ENCODE results near the gene AASS. TPM values are rescaled to one million over a fixed set of nuclear protein-coding genes. Genes with fewer than 3 reads are reported as not detected.

The AASS gene
- total RNA-seq, 4 donors from 2014 or later, result 22.9 to 79.6 (median 36.1) TPM

GRCh38 chr7:122123746-122124145 is 20.3 kb downstream of the AASS start:
- Histone ChIP-seq H3K9me3 (no peaks in the 10 kb centered on the region), H3K27me3 (no peaks in the 10 kb centered on the region), H3K4me1 (no peaks in the 10 kb centered on the region), H3K4me3 (replicated peaks in 1 of 3) (no peak overlapping the region), H3K36me3 (no peaks in the 10 kb centered on the region), H3K27ac (no peak overlapping the region)
- no peak for DNase-seq
- TF ChIP-seq POLR2A (IDR thresholded peaks at IDR 0.05) (no peak), CTCF (IDR thresholded peaks at IDR 0.05) (no peak)
- intact Hi-C loops (cut with DNase I), result no loop called here

GRCh38 chr7:122118757-122119156 is 25.3 kb downstream of the AASS start:
- Histone ChIP-seq H3K27ac (no peak overlapping the region), H3K4me1 (no peaks in the 10 kb centered on the region), H3K27me3 (no peaks in the 10 kb centered on the region), H3K36me3 (peaks cover 13 to 23% of the 10 kb centered on the region in 2 donors), H3K4me3 (replicated peaks in 1 of 3) (no peak overlapping the region), H3K9me3 (no peaks in the 10 kb centered on the region)
- 68 to 75% methylated on average over 1 of the region's 1 CpG for WGBS, 2 donors
- no peak for DNase-seq
- TF ChIP-seq POLR2A (IDR thresholded peaks at IDR 0.05) (no peak), CTCF (IDR thresholded peaks at IDR 0.05) (no peak)
- intact Hi-C loops (cut with DNase I), result no loop called here

GRCh38 chr7:122103064-122103463 is 41.0 kb downstream of the AASS start:
- intact Hi-C loops (cut with DNase I), result no loop called here
- H3K36me3 ChIP-seq, result peaks cover 0 to 8% of the 10 kb centered on the region in 2 donors
- no peak overlapping the region for H3K27ac ChIP-seq
- no peaks in the 10 kb centered on the region for H3K9me3 ChIP-seq
- no peak overlapping the region for H3K4me3 ChIP-seq (replicated peaks in 1 of 3)
- no peaks in the 10 kb centered on the region for H3K4me1 ChIP-seq
- no peaks in the 10 kb centered on the region for H3K27me3 ChIP-seq
- TF ChIP-seq CTCF (IDR thresholded peaks at IDR 0.05) (no peak), POLR2A (IDR thresholded peaks at IDR 0.05) (no peak)
- no peak for DNase-seq

GRCh38 chr7:122100021-122100420 is 44.0 kb downstream of the AASS start:
- H3K27ac ChIP-seq, result no peak overlapping the region
- H3K4me1 ChIP-seq, result no peaks in the 10 kb centered on the region
- no peaks in the 10 kb centered on the region for H3K9me3 ChIP-seq
- no peak for TF ChIP-seq CTCF (IDR thresholded peaks at IDR 0.05)
- H3K4me3 ChIP-seq (replicated peaks in 1 of 3), result no peak overlapping the region
- H3K36me3 ChIP-seq, result peaks cover 0 to 8% of the 10 kb centered on the region in 2 donors
- intact Hi-C loops (cut with DNase I), result no loop called here
- WGBS, 2 donors, result 88% methylated on average over 3 of the region's 3 CpGs
- H3K27me3 ChIP-seq, result no peaks in the 10 kb centered on the region
- DNase-seq, result no peak

- no peaks in the 10 kb centered on the region for H3K9me3 ChIP-seq
- 83 to 97% methylated on average over 4 of the region's 4 CpGs for WGBS, 2 donors
- H3K36me3 ChIP-seq, result peaks cover 2 to 5% of the 10 kb centered on the region in 2 donors
- H3K27ac ChIP-seq, result no peak overlapping the region
- no peaks in the 10 kb centered on the region for H3K4me1 ChIP-seq
- intact Hi-C loops (cut with DNase I), result no loop called here
- no peaks in the 10 kb centered on the region for H3K27me3 ChIP-seq
- DNase-seq, result no peak
- TF ChIP-seq POLR2A (IDR thresholded peaks at IDR 0.05), result no peak
- TF ChIP-seq CTCF (IDR thresholded peaks at IDR 0.05), result no peak
- no peak overlapping the region for H3K4me3 ChIP-seq (replicated peaks in 1 of 3)
These were observed 48.4 kb downstream of the AASS start for GRCh38 chr7:122095642-122096041.

Measured in thyroid gland (tissue), 4 donors.